Fibroblast of skin of right biceps (primary cell): ENCODE data around the gene NPHP1.
"Not testable (repeated sequence)": the region's sequence is repeated elsewhere in the genome, so short reads cannot be mapped to it uniquely, and the experiment has no call there.

Source experiments
- DNase-seq: peaks from one replicate; pipeline ENCODE4 v3.0.0-alpha.2; 2013

The NPHP1 gene

DNA sequence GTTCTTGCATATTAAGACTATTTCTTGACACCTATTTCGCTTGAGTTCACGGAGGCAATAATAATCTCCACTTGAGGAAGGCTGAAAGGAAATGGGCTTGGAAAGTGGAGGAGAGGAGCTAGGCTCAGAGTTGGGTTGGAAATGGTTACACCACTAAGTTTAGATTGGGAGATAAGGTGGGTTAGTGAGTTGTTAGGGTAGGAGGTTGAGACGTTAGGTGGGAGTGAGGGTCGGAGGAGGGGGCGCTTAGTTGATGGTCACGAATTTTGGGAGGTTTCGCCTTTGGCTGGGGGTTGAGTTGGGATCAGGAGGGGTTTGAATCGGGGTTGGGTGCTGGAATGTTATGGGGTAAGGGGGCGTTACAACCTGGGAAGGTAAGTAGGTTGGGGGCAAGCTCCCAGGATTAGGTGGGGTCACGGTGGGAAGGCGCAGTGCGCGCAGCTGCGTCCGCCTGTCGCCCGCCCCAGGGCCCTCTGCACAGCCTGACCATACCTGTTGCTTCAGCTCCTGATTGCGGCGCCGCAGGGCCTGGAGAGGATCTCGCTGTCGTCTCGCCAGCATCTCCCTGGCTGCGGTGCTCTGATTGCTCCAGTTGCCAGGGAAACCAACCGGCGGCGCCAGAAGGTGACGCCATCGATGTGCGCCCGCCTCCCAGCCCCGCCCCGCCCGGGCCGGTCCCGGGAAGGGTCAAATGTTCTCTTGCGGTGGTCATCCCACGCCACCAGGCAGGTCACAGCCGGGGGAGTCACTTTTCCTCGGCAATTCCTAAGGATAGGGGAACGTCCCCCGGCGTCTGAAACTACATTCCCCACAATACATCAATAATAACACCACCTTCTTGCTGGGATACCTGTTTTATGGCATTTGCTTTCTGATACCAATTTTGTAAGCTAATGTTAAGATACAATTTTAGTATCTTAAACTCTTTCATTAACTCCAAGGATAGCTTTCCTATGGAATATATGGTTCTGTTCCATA, at the start of gene NPHP1:
NPHP1 (minus strand) TSS at position 606 of the 978 bp plus-strand sequence; CDS start at position 561, 45 bp downstream.
- DNase-seq: peak; percentile 84

DNA sequence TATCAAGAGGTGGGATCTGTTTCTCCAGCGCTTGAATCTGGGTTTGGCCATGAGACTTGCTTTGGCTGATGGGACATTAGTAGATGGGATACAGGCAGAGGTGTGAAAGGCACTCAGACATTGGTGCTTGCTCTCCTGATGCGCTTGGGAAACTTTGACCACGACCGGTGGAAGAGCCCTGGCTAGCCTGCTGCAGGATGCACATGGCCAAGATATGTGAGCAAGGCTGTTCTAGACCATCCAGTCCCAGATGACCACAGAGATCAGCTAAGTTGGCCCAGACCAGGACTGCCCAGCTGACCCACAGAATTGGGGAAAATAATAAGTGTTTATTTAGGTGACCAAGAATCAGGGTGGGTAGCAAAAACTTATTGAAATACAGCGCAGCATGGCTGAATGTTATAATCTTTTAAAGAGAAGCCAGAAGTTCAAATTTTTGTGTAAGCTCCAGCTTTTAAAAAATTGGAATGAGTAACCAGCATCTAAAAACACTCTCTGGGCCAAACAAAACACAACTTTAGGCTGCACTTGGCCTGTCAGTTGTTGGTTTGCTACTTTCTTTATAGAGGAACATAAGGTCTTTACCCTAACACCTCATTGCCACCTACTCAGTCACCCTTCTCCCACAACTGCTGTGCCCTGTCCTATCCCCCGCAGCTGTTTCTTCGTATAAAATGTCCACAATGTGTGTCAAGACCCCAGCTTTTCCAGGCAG, 43.4 kb upstream of the NPHP1 start:
- DNase-seq: not testable (repeated sequence)

DNA sequence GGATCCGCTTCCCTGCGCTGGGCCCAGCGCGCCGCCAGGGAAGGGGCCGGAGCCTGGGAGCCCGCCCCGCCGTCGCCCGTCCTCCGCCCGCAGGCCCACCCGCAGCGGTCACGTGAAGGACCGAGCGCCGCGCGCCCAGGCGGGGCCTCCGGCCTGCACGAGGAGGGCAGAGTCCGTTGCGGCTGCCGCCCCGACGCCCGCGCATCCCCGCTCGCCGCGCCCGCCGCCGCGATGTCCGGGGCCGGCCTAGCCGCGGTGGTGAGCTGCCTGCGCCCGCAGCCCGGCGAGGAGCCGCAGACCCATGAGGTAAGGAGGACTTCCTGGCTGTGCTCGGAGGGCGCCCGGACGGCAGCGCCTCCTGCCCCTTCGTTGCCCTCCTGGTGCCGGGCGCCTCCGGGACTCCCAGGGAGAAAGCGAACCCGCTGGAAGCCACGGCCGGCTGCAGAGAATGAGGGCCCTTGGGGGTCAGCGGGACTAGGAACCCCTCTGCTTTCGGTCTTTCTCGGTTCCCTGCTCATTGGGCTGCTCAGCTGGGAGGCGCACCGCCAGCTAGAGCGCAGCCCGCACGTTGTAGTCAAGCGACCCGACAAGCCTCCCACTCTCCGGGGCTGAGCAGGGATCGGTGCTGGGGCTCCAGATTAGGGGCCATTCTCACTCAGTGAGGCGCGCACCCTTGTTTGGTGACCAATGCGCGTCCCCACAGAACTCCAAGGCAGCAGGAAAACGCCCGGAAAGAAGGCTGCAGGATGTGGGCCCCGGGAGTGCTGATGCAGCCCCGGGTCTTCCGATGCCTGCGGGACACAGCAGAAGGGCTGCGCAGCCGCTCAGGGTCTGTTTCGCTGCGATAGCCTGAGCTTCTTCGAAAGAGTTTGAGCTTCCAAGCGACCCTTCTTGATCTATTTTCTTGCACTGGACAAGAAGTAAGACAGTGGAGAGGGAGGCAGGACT, 40.9 kb upstream of the NPHP1 start:
- DNase-seq: not testable (repeated sequence)

DNA sequence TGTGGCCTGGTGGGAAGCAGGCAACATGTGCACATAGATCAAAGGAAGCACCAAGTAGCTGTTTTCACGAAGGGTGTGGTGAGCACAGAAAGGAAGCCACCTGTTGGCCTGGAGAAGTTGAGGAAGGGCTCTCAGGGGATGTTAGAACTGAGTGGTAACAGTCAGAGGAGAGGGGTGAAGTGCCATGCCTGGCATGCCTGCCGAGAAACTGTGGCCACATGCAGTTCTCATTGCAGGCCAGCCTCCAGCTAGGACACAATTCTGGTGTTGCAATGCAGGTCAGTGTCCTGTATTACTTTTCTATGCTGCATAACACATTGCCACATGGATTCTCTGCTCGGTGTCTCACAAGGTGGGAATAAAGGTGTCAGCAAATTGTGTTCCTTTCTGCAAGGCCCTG, 38.5 kb upstream of the NPHP1 start:
- not testable (repeated sequence) for DNase-seq

DNA sequence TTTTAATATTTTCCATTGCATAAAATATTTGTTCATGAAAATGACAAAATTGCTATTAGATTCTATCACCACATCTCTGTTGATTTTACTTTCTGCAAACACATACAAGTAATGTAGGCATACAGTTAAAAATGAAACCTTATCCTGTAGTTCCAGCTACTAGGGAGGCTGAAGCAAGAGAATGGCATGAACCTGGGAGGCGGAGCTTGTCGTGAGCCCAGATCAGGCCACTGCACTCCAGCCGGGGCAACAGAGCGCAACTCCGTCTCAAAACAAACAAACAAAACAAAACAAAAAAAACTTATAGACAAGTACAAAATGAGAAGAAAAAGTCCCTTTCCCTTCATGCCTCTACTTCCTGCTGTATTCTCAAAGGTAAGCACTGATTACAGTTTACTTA, 29.7 kb upstream of the NPHP1 start:
- not testable (repeated sequence) for DNase-seq

DNA sequence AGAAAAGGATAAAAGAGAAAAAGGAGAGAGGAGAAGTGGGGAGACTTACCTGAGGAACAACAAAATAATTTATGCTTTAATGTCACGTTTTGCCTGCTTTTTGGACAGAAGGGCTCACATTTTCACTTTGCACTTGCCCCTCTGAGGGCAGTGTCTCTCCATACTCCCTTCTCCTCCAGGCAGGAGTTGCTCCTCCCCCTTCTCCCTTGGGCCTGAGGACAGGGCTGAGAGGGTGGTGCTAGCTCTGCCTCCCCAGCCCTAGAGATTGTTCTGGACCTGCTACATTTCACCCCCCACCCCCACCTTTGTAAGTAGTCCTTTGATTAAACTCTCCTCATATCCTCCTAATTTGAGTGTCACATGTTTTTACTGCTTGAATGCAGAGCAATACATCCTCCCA, 25.1 kb upstream of the NPHP1 start:
- not testable (repeated sequence) for DNase-seq

DNA sequence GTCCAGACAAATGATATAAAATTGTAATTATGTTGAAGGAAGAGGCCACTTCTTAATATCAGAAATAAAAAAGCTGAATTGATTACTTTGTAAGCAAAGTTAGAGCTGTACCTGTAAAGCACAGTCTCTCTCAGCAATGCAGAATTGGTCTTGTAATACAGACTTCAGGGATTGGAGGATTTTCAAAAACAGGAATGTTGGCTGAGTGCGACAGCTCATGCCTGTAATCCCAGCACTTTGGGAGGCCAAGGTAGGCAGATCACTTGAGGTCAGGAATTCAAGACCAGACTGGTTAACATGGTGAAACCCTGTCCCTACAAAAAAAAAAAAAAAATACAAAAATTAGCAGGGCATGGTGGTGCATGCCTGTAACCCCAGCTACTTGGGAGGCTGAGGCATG, 17.8 kb upstream of the NPHP1 start:
- DNase-seq: not testable (repeated sequence)

DNA sequence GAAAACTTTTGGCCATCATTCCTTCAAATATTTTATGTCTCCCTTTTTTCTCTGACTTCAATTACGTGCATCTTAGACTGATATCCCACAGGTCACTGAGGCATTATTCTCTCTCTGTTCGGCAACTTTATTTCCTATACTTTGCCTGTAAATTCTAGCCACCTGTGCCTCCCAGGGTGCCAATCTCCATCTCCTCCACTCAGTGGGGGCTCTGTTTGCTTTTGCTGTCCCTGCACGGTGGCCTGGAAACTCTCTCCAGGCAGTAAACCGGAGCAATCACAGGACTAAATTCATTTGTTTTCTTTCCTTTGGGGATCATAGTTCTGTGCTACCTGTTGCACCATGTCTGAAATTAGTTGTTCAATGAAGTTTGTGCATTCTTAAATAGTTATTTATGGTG, 17.1 kb upstream of the NPHP1 start:
- DNase-seq: no peak

DNA sequence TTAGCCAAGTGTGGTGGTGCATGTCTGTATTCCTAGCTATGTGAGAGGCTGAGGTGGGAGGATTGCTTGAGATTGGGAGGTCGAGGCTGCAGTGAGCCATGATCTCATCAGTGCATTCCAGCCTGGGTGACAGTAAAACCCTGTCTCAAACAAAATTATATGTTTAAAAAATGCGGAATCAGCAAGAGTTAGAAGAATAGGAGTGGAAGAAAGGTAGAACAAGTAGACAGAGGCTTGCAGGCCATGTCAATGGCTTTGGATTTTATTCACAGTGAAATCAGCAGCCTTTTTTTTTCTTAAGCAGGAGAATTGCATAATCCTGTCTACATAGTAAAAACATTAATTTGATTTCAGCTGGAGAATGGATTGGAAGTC, 15.4 kb upstream of the NPHP1 start:
- no peak for DNase-seq

DNA sequence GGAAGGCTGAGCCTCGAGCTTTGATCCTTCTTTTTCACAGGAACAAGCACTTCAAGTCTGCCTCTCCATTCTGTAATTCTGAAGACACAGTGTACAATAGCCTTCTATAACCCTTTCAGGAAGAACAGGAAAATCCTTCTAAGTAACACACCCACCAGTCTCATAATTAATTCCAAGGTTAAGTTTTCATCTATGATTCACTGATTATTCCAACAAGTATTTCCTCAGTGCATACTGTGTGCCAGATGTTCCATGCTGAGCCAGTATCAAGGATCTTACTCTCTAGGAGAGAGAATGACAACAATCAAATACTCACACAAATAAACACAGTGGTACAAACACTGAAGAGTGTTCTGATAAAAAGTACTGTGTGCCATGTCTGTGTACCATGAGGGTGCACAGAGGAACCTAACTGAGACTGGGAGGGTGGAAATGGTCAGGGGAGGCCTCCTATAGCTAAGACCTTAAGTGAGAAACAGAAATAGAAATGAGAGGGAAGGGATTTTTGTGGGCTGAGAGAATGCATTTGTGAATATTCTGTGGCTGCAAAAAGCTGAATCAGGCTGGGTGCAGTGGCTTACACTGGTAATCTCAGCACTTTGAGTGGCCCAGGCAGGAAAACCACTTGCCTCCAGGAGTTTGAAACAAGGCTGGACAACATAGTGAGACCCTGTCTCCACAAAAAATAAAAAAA, 14.8 kb upstream of the NPHP1 start:
- peak; percentile 65 for DNase-seq

DNA sequence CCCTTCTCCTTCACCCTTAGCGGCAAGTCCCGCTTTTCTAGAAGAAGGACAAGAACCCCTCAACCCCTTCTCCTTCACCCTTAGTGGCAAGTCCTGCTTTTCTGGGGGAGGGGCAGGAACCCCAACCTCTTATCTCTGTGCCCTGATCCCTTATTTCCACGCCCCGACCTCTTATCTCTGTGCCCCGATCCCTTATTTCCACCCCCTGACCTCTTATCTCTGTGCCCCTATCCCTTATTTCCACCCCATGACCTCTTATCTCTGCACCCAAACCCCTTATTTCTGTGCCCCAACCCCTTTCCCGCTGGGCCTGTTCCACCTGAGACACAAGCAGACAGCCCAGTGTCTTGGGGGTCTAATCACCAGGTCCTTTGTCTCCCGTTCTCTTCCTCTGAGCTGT, 14.1 kb upstream of the NPHP1 start:
- DNase-seq: not testable (repeated sequence)

DNA sequence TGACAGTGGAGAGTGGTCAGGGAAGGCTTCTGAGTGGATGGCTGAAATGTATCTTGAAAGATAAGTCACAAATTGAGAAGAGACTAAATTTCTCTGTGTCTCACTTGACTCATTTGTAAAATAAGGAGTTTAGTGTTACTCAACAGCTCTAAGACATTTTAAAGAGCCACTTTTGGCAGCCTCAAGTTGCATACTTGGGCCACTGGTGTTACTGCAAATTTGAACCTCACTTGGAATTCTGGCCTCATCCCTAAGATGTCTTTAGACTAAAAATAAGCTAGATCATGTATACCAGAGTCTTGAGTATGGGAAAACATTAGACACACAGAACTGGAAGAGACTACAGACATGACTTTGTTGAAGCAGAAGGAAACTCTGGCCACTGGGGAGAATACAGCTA, 12.0 kb upstream of the NPHP1 start:
- DNase-seq: no peak

DNA sequence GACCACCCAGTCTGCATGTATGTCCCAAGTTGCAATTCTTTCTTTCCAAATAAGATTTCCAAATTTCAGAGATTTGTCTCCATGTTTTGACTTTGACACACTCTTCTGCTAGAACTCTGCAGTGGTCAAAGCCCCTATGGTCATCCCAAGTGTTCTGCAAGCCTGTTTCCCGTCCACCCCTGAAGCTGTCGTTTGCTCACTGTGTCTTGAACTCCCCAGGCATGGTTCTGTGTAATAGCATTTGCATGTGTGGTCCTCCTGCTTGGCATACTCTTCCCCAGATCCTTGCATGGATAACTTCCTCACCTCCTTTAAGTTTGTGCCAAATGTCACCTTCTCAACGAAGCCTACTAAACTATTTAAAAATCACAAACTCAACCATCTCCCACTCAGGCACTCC, 11.4 kb upstream of the NPHP1 start:
- DNase-seq: no peak

DNA sequence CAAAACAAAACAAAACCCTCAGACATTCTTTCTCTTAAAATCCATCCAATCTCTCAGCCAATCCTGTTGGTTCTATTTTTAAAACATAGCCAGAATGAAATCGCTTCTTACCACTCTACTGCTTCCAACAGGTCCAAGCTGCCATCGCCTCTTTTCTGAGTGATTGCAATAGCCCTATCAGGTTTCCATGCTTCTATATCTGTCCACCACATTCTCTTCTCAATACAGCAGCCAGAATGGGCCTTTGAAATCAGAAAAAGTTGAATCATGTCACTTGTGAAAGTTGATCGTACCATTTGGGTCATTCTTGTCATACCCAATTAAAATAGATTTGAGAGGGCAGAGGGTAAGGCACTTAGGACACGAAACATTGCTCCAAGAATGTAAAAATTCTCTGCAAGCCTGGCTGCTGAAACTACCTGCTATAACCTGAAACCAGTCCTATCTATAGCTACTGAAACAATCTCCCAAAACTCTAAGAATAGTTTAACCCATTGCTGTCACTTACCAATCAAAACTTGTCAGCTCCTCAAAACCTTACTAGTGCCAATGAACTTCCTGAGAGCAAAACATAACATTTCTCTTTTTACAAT, 10.8 kb upstream of the NPHP1 start:
- DNase-seq: no peak

DNA sequence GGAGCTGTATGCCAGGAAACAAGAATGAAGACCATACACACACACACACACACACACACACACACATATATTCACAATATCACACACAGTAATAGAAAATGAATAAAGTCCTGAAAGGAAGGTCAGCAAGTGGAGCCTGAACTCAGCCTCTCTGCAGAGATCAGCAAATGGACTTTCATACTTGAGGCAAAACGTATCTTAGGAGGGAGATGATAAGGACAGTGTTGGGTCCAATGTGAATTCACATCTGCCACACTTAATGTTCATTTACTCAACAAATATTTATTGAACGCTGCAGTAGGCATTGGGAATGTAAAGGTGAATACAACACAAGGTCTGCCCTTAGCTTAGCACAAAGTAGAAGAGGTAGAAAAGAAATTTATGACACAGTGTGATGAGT, 10.3 kb upstream of the NPHP1 start:
- no peak for DNase-seq

DNA sequence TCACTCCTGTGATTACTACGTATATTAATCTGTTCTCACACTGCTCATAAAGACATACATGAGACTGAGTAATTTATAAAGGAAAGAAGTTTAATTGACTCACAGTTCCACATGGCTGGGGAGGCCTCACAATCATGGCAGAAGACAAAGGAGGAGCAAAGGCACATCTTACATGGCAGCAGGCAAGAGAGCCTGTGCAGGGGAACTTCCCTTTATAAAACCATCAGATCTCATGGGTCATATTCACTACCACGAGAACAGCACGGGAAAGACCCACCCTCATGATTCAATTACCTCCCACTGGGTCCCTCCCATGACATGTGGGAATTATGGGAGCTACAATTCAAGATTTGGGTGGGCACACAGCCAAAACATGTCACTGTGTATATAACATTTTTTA, 8.7 kb upstream of the NPHP1 start:
- DNase-seq: not testable (repeated sequence)

DNA sequence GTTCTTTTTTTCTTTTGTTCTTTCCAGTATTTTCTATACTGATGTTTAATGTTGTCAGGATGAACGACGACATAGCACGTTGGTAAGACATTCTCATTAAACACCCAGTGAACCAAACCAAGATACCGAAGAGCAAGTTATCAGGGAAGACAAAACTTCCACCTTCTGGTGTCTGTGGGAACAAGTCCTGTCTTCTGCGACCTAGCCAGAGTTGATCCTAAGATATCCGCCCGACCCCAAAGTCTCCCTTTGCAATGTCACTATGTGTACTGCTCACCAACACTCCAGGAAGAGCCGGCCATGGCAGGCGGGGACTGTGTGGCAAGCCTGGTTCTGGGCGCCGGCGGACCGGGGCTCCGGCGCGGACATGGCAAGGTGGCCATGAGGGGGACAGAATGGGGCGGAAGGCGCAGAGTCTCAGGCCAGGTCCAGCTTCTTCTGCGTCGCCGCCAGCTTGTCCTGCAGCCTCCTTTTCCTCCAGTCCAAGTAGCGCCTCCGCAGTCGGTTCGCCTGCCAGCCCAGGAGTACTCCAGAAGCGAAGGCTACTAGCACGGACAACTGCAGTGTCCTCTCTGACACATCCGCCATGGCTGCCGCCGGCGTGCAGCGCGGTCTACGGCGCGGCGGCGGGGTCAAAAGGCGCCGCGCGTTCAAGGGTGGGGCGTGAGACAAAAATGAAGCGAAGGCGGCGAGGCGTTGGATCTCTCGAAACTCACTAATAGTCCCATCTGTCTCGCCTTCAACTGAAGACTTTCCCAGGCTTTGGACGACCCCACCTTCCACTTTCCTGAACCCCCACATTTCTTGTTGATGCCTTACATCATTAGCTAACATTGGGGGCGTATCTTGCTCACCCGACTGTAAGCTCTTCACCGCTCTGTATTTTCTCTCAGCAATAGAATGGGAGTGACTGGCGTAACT, 7.4 kb upstream of the NPHP1 start, which contains the start of gene MTLN:
MTLN (minus strand) TSS at position 610 of the 921 bp plus-strand sequence; CDS start at position 588, 22 bp downstream.
- DNase-seq: peak; percentile 75

DNA sequence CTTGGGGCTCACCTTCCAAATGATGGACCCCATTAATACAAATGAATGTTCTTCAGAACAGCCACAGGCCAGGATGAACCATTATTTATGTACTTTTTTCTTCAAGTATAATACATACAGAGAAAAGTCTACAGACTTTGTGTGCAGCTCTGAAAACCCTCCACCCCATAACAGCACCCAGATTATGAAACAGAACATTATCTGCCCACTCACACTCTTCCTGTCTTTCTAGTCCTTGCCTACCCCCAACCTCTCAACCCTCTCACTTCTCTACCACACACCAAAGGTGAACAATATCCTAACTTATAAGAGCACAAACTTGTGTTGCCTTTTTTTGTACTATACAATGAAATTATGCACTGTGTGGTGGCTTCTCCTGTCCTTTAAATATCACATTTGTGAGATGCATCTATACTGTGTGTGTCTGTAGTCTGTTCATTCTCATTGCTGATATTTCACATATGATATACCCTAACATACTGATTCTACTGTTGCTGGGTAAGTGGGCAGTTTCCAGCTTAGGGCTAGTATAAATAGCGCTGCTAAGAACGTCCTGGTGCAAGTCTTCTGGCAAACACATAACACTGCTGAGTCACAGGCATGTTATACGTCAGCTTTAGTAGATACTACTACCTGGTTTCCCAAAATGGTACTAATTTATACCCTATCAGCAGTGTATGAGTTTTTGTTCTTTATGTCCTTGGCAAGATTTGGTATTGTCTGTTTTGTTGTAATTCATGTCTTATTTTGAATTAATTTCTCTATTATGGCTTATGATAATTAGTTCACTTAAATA, 1.0 kb upstream of the NPHP1 start:
- no peak for DNase-seq

DNA sequence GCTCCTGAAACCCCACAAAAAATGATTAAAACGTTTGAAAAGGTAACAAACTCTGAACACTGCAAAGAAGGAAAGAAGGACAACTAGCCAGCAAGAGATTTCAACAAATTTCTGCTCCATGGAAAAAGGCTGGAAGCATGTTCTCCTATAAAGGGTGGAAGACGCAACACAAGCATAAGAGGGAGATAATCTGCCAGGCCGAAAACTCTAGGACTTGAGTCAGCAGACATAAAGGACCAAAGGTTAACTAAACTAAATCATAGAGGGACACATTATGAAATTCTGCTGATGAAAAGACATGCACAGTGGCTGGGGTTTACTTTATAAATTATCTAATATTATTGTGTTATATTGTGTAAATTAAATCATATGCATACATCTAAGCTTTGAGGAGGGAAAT, 6.8 kb downstream of the NPHP1 start:
- DNase-seq: no peak

DNA sequence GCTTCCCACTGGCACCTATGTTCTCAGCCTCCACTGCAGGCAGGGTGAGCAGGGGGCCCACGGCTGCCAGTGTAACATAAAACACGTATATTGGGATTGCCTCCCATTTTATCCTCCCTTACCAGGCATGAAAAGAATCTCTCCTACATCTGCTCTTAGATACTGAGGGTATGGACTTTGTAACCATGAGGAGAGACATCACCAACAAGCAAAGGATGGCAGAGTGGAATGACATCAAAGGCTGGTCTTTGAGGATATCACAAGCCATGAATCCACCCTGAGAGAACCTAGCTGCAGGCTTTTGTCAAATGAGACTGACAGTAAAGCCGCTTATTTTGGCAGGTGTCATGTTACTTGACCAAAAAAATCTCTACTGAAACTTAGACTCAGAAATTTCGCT, 7.4 kb downstream of the NPHP1 start:
- DNase-seq: no peak
